K562 treated with DMSO at 1 percent for 12 hours (cell line): ENCODE results near the gene HSH2D. TPM values are rescaled to one million over a fixed set of nuclear protein-coding genes. Genes with fewer than 3 reads are reported as not detected.

Source experiments
- total RNA-seq: library from RNA; unstranded; fragments of 300-600 nt; gene quantifications from 2 replicates; pipeline ENCODE4 v1.2.3, GENCODE V29; 2022; ENCODE audit not compliant: insufficient read depth

Gene HSH2D, protein sequence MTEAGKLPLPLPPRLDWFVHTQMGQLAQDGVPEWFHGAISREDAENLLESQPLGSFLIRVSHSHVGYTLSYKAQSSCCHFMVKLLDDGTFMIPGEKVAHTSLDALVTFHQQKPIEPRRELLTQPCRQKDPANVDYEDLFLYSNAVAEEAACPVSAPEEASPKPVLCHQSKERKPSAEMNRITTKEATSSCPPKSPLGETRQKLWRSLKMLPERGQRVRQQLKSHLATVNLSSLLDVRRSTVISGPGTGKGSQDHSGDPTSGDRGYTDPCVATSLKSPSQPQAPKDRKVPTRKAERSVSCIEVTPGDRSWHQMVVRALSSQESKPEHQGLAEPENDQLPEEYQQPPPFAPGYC
- 0.47 TPM in 1 of 2 replicates, not detected in the other for total RNA-seq

DNA sequence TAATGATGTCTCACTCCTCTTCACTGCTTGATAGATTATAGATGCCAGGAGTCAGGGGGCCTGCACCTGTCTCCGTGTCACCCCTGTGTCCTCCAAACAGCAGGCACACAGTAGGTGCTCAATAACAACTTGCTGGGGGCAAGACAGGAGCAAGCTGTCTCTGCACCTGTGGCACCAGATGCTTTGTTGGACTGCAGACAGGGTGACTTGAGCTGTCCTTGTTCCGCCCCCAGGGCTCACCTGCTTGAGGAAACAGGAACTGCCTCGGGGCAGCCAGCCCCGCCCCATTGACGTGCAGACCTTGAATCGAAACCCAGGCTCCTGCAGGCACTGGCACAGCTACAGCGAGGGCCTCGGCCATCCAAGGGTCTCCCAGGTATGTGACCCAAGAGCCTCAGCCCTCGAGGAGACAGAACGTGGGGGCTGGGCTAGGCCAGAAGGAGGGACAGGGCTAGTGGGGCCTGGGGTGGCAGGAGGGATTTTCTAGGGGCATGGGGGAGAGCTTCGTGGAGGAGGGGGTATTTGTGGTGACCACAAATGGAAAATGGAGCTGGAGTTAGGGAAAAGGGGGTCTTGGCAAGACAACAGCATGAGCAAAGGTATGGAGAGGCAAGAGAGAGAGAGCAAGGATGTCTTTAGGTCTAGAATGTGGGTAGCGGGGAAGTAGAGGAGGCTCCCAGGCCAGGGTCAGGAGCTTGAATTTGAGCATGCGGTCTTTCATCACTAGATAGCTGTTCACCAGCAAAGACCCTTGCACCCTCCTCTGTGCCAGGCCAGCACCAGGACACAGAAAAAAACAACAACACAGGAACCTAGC, at the start of gene HSH2D:
Gene HSH2D (plus strand): TSS at position 287 of the 817 bp plus-strand sequence. CDS start 5,066 bp downstream, outside the sequence.

DNA sequence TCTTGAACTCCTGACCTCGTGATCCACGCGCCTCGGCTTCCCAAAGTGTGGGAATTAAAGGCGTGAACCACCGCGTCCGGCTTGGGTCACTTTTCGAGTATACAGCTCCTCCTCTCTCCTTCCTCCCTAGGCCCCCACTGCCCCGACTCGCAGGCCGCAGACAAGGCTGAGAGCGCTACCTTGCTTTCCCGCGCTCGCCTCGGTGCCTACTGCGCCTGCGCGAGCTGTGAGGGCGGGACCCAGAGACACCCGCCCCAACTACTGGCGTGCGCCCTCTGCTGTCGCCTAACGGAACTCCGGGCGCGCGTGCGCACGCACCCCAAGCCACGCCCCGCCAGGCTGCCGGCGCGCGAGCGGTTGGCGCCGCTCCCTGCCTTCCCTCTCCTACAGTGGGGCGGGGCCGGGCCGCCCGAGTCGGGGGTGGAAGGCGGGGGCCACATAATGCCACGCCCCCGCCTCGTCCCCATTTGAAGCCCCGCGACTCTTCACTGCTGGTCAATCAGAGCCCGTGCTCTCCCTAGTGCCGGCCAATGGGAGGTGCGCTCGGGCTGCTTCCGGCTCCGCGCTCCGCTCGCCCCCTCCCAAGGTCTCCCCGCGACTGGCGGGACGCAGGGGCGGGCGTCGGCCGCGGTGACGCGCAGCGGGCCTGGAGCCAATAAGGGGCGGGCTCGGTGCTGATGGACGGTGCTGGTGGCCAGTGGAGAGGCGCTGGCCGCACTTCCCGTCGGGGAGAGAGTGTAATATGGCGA, 32.2 kb upstream of the HSH2D start, which contains the start of gene RAB8A:
Gene RAB8A (plus strand): TSS at position 730 of the 749 bp plus-strand sequence. CDS start 13 bp downstream, at position 743.

DNA sequence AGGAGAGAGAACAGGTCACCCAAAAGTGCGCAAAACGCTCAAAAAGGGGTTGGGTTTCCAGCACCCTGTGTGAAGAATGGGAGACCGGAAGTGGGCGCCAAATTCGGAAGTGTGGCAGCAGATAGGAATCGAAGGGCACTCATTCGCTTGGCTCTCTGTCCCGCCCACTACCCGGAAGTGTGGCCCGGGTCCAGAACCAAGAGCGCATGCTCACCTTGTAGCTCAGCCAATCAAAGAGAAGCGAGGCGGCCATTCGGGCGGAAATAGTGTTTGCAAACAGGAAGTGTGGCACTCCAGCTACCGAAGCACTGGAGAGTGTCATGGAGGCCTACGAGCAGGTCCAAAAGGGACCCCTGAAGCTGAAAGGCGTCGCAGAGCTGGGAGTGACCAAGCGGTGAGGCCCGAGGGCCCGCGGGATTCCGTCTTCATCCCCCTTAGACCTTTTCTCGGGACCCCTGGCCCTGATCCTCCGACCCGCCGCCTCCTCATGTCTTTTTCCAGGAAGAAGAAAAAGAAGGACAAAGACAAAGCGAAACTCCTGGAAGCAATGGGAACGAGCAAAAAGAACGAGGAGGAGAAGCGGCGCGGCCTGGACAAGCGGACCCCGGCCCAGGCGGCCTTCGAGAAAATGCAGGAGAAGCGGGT, 41.8 kb downstream of the HSH2D start, which contains the start of gene FAM32A:
Gene FAM32A (plus strand): TSS at position 288 of the 645 bp plus-strand sequence. CDS start 33 bp downstream, at position 321.

DNA sequence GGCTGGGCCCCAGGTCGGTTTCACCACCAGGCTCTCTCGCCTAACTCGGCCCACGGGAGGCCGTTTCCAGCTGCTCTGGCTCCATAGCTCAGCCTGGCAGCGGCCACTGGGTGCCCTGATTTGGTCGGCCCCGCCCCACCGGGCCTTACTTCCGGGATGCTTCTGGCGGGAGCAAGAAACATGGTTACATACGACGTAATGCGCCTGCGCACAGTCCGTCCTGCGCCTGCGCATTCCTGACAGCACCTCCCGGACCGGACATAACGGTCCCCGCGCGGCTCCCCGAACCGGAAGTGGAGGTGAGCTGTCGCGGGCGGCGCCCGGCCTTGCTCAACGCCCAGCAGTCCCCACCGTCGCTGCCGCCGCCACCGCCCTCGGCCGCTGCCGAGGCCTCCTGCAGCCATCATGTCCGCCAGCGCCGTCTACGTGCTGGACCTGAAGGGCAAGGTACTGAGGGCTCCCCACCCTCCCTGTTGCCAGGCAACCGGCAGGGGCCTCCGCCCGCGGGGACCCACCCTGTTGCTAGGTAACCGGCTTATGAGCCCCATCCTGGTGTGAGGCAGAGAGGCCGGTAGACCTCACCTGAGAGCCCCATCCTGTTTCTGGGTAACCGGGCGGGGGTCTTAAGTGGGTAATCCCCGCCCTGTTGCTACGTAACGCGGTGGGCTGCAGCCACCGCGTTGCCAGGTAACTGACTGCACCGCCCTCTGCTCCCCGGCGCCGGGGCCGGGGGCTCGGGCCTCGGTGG, 54.3 kb downstream of the HSH2D start, which contains the start of gene AP1M1:
Gene AP1M1 (plus strand): TSS at position 290 of the 748 bp plus-strand sequence. CDS start 116 bp downstream, at position 406.

Other genes with a start within 250 kb of the HSH2D start
- gene CYP4F2, start 245.6 kb upstream of the HSH2D start, total RNA-seq: not detected in 2 replicates
- not detected in 2 replicates for gene CYP4F11, start 209.2 kb upstream of the HSH2D start, total RNA-seq
- not detected in 2 replicates for gene OR10H4, start 194.7 kb upstream of the HSH2D start, total RNA-seq
- gene TPM4, start 67.2 kb upstream of the HSH2D start, total RNA-seq: 76.6 and 158 TPM in 2 replicates
- gene RAB8A, start 31.8 kb upstream of the HSH2D start, total RNA-seq: 13.7 and 36.2 TPM in 2 replicates
- not detected in 2 replicates for gene CIB3, start 29.8 kb downstream of the HSH2D start, total RNA-seq
- gene FAM32A, start 41.7 kb downstream of the HSH2D start, total RNA-seq: 70.7 and 94.8 TPM in 2 replicates
- 71.7 and 114 TPM in 2 replicates for gene AP1M1, start 54.2 kb downstream of the HSH2D start, total RNA-seq
- gene KLF2, start 181.1 kb downstream of the HSH2D start, total RNA-seq: 2.2 and 3.6 TPM in 2 replicates